H1 (cell line): ENCODE results near the gene WDR7. TPM values are rescaled to one million over a fixed set of nuclear protein-coding genes. Genes with fewer than 3 reads are reported as not detected.

Experiments
- CTCF ChIA-PET: fragments of 300-600 bp; sonication (Branson Sonifier 250); formaldehyde crosslinking; loops from one replicate; lab custom pipeline; 2021; ENCODE audit not compliant: partially characterized antibody; lab: Charles Lee
- POLR2A ChIA-PET: fragments of 300-600 bp; sonication (Branson Sonifier 250); formaldehyde crosslinking; loops from one replicate; lab custom pipeline; 2021; ENCODE audit warnings: inconsistent platforms; ENCODE audit not compliant: partially characterized antibody; lab: Charles Lee
- DNase-seq, 2 experiments: peaks; one replicate each; pipeline versions ENCODE4 v3.0.0 to v3.0.0-alpha.2; 2010 to 2022; ENCODE audit warnings: low spot score in 2 of 2, low read depth in 1 of 2, mixed read lengths in 1 of 2
- FAIRE-seq: peaks from 2 replicates; lab custom pipeline; 2011; peaks lifted over from hg19 to GRCh38; lab: Jason Lieb, UNC
- H2AFZ ChIP-seq: 2 replicates; pipeline ENCODE4 v1.8.1; 2012; ENCODE audit warnings: low read length, inconsistent platforms
- H2AK5ac ChIP-seq: 2 replicates; pipeline ENCODE4 v1.6.1; 2013; ENCODE audit warnings: low read depth, low read length
- H2BK120ac ChIP-seq: replicated peaks from 2 replicates; pipeline ENCODE3; 2013; ENCODE audit warnings: low read depth, low read length, inconsistent platforms
- H2BK12ac ChIP-seq: 2 replicates; pipeline ENCODE4 v1.6.1; 2013; ENCODE audit warnings: low read depth, low read length
- H2BK15ac ChIP-seq: 2 replicates; pipeline ENCODE4 v1.6.1; 2013; ENCODE audit warnings: low read length
- H2BK20ac ChIP-seq: 2 replicates; pipeline ENCODE4 v1.6.1; 2013; ENCODE audit warnings: low read length
- H2BK5ac ChIP-seq: 2 replicates; pipeline ENCODE4 v1.6.1; 2013; ENCODE audit warnings: low read depth, low read length
- H3K14ac ChIP-seq: 2 replicates; pipeline ENCODE4 v1.6.1; 2013; ENCODE audit warnings: inconsistent platforms; ENCODE audit not compliant: insufficient read length
- H3K18ac ChIP-seq: 2 replicates; pipeline ENCODE4 v1.6.1; 2013; ENCODE audit warnings: low read length; ENCODE audit errors: extremely low read depth
- H3K23ac ChIP-seq: 2 replicates; pipeline ENCODE4 v1.6.1; 2013; ENCODE audit warnings: inconsistent platforms; ENCODE audit not compliant: insufficient read length
- H3K23me2 ChIP-seq: 2 replicates; pipeline ENCODE4 v1.6.1; 2013; ENCODE audit warnings: low read depth, low read length
- H3K27ac ChIP-seq: 2 replicates; pipeline ENCODE4 v1.6.1; 2011; ENCODE audit warnings: low read depth, low read length, inconsistent platforms
- H3K27me3 ChIP-seq, 4 experiments: replicated peaks in 1 of 4; 1 replicate in 1 of 4; 2 replicates in 3 of 4; pipeline versions ENCODE4 v1.6.1 to v1.8.1; 2011 to 2013; ENCODE audit warnings: low read length in 3 of 4, mild to moderate bottlenecking in 3 of 4, inconsistent platforms in 2 of 4, mixed read lengths in 2 of 4, moderate library complexity in 1 of 4; ENCODE audit not compliant: control insufficient read depth in 3 of 4, insufficient read depth in 3 of 4; ENCODE audit errors: extremely low read depth in 1 of 4
- H3K36me3 ChIP-seq, 4 experiments: 2 replicates each; pipeline versions ENCODE4 v1.6.1 to v1.8.1; 2011 to 2013; ENCODE audit warnings: mild to moderate bottlenecking in 4 of 4, low read length in 3 of 4, moderate library complexity in 2 of 4, control low read depth in 1 of 4, inconsistent platforms in 1 of 4; ENCODE audit not compliant: insufficient read depth in 4 of 4, control insufficient read depth in 2 of 4
- H3K4ac ChIP-seq: replicated peaks from 2 replicates; pipeline ENCODE3; 2013; ENCODE audit warnings: low read length, low read depth, mixed read lengths, inconsistent platforms; ENCODE audit not compliant: insufficient read length
- H3K4me1 ChIP-seq, 4 experiments: replicated peaks in 1 of 4; 1 replicate in 1 of 4; 2 replicates in 3 of 4; pipeline versions ENCODE4 v1.6.1 to v1.8.1; 2011 to 2013; ENCODE audit warnings: low read length in 3 of 4, inconsistent platforms in 2 of 4, mixed read lengths in 1 of 4; ENCODE audit not compliant: insufficient read depth in 4 of 4, control insufficient read depth in 3 of 4
- H3K4me2 ChIP-seq, 2 experiments: 2 replicates each; pipeline versions ENCODE4 v1.6.1 to v1.8.1; 2011 to 2013; ENCODE audit warnings: low read depth in 2 of 2, low read length in 2 of 2, control low read depth in 1 of 2, inconsistent platforms in 1 of 2, mild to moderate bottlenecking in 1 of 2; ENCODE audit not compliant: insufficient read depth in 1 of 2
- H3K4me3 ChIP-seq, 4 experiments: fragments of 200-600, 300-600 bp in 1 of 4; sonication (generic), shearing (Covaris generic), sonication (Bioruptor Twin) in 1 of 4; 2 replicates each; pipeline versions ENCODE4 v1.5.1 to v1.8.1; 2011 to 2016; ENCODE audit warnings: low read length in 4 of 4, low read depth in 3 of 4, control low read depth in 2 of 4, inconsistent platforms in 2 of 4, mild to moderate bottlenecking in 2 of 4, mixed read lengths in 1 of 4, moderate library complexity in 1 of 4; ENCODE audit not compliant: insufficient read depth in 2 of 4; ENCODE audit errors: extremely low read depth in 1 of 4
- H3K56ac ChIP-seq: replicated peaks from 2 replicates; pipeline ENCODE3; 2013; ENCODE audit warnings: low read depth, mild to moderate bottlenecking, mixed read lengths, low read length, inconsistent platforms; ENCODE audit not compliant: insufficient read length
- H3K79me1 ChIP-seq: 2 replicates; pipeline ENCODE4 v1.6.1; 2013; ENCODE audit warnings: low read depth, low read length, control low read depth
- H3K79me2 ChIP-seq, 2 experiments: 2 replicates each; pipeline versions ENCODE4 v1.6.1 to v1.8.1; 2012 to 2013; ENCODE audit warnings: low read length in 2 of 2, mild to moderate bottlenecking in 2 of 2, inconsistent platforms in 1 of 2; ENCODE audit not compliant: insufficient read depth in 2 of 2, control insufficient read depth in 1 of 2
- H3K9ac ChIP-seq, 4 experiments: replicated peaks in 1 of 4; 1 replicate in 1 of 4; 2 replicates in 3 of 4; pipeline versions ENCODE4 v1.6.1 to v1.8.1; 2011 to 2013; ENCODE audit warnings: low read depth in 3 of 4, low read length in 3 of 4, control low read depth in 2 of 4, mild to moderate bottlenecking in 2 of 4, moderate library complexity in 2 of 4, inconsistent platforms in 1 of 4; ENCODE audit errors: extremely low read depth in 1 of 4
- H3K9me3 ChIP-seq, 2 experiments: 2 replicates each; pipeline versions ENCODE4 v1.6.1 to v1.8.1; 2012 to 2013; ENCODE audit warnings: mild to moderate bottlenecking in 2 of 2, moderate library complexity in 2 of 2, control low read depth in 1 of 2, inconsistent platforms in 1 of 2, low read depth in 1 of 2, low read length in 1 of 2, mixed read lengths in 1 of 2; ENCODE audit not compliant: insufficient read depth in 2 of 2
- H4K20me1 ChIP-seq, 2 experiments: replicated peaks in 1 of 2; 2 replicates each; pipeline versions ENCODE3 to v1.8.1; 2011 to 2013; ENCODE audit warnings: inconsistent platforms in 2 of 2, low read length in 2 of 2, mild to moderate bottlenecking in 1 of 2; ENCODE audit not compliant: insufficient read depth in 2 of 2, control insufficient read depth in 1 of 2
- H4K5ac ChIP-seq: 2 replicates; pipeline ENCODE4 v1.6.1; 2013; ENCODE audit warnings: low read length, low read depth, mixed read lengths, inconsistent platforms; ENCODE audit not compliant: insufficient read length
- H4K8ac ChIP-seq: 2 replicates; pipeline ENCODE4 v1.8.0; 2013; ENCODE audit warnings: mild to moderate bottlenecking, moderate library complexity, low read length, inconsistent platforms; ENCODE audit not compliant: insufficient read depth; ENCODE audit errors: extremely low read depth
- H4K91ac ChIP-seq: replicated peaks from 2 replicates; pipeline ENCODE3; 2013; ENCODE audit warnings: low read length, mixed read lengths, inconsistent platforms; ENCODE audit not compliant: insufficient read length
- ASH2L ChIP-seq: fragments of 200-600, 300-600 bp; sonication (generic); IDR thresholded peaks from one replicate; pipeline ENCODE4 v1.7.1; 2017; ENCODE audit warnings: low read length
- BRCA1 ChIP-seq: IDR thresholded peaks from 2 replicates; pipeline ENCODE4 v1.6.1; 2012; ENCODE audit warnings: low read depth, low read length, improper control_type of control experiment
- POLR2A ChIP-seq, 2 experiments: IDR thresholded peaks; 1 replicate in 1 of 2; 2 replicates in 1 of 2; pipeline ENCODE4 v1.6.1; 2011; ENCODE audit warnings: low read depth in 2 of 2, low read length in 2 of 2, mild to moderate bottlenecking in 2 of 2; ENCODE audit errors: control extremely low read depth in 1 of 2
- POU5F1 ChIP-seq: IDR thresholded peaks from 2 replicates; pipeline ENCODE4 v1.6.1; 2011; ENCODE audit warnings: low read depth, mild to moderate bottlenecking, low read length, moderate library complexity
- RAD21 ChIP-seq, 2 experiments: IDR thresholded peaks in 1 of 2; conservative IDR thresholded peaks in 1 of 2; 2 replicates each; pipeline ENCODE4 v1.6.1; 2011; ENCODE audit warnings: low read depth in 2 of 2, low read length in 2 of 2, improper control_type of control experiment in 1 of 2, inconsistent platforms in 1 of 2, mild to moderate bottlenecking in 1 of 2, moderate library complexity in 1 of 2
- WGBS, 2 experiments: shearing (Covaris generic) in 1 of 2; methylation state at CpG; one replicate each; pipeline versions ENCODE4 v1.1.6 to v1.1.7; 2013 to 2015; ENCODE audit warnings: low lambda C conversion rate in 2 of 2, mixed read lengths in 2 of 2, inconsistent platforms in 1 of 2, low coverage in 1 of 2, missing lambda C conversion rate in 1 of 2; ENCODE audit not compliant: insufficient replicate concordance in 2 of 2, insufficient coverage in 1 of 2, insufficient read length in 1 of 2; ENCODE audit errors: extremely low coverage in 1 of 2, missing lambda C conversion rate in 1 of 2; 5-methylcytosine and 5-hydroxymethylcytosine counted together
- polyA plus RNA-seq, 7 experiments: library from polyadenylated mRNA; depleted of rRNA in 3 of 7; stranded (reverse) in 5 of 7; unstranded in 2 of 7; fragments of >200 nt in 5 of 7; fragments of 200-250 nt in 2 of 7; gene quantifications; 1 replicate in 5 of 7; 2 replicates in 1 of 7; 4 replicates in 1 of 7; pipeline versions ENCODE4 v1.2.1 to v1.2.3, GENCODE V29; 2011 to 2013; ENCODE audit warnings: missing spikeins in 2 of 7, mixed read lengths in 2 of 7
- total RNA-seq: library from RNA; stranded (reverse); fragmentation: NEBNext Ultra II Directional; extraction: Animal tissue kit (Norgen Biotek cat#: 25700); gene quantifications from 2 replicates; pipeline ENCODE4 v1.2.1, GENCODE V29; 2021
- TF ChIP-seq, protein P1 (sequence below), 3 experiments: IDR thresholded peaks; 1 replicate in 2 of 3; 2 replicates in 1 of 3; pipeline versions ENCODE4 v1.5.1 to v1.6.1; 2011; ENCODE audit warnings: low read length in 3 of 3, mild to moderate bottlenecking in 3 of 3, inconsistent platforms in 2 of 3, low read depth in 1 of 3, moderate library complexity in 1 of 3; ENCODE audit not compliant: insufficient read depth in 1 of 3; ENCODE audit errors: control extremely low read depth in 1 of 3

The WDR7 gene
- total and polyA plus RNA-seq, 2 of the 8 experiments (the other 6 are each of a cell fraction or from before 2014, with no cell fraction given): 5.5 to 15.2 TPM

DNA sequence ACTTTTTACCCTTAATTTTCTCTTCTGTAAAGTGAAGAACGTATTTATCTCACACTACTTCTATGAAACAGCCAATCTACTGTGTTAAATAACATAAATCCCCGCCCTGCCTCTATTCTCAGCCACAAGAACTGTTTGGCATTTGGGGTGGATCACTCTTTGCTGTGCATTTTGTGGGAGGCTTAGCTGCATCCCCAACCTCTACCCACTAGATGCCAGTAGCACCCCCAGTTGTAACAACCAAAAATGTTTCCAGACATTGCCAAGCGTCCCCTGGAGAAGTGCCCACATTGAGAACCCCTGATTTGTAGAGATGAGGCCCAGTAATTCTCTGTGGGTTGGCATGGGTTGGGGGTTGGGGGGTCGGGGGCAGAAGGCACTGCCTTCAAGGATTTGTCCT lies 401.0 kb downstream of the WDR7 start:
- POLR2A ChIA-PET: no interaction called here
- WGBS, 2 experiments: 85% methylated on average over 4 of the region's 4 CpGs; no CpG with 5 or more reads in 1 of the 2 experiments
- no peak for FAIRE-seq
- no peak for TF ChIP-seq POLR2A (IDR thresholded peaks at IDR 0.05; ENCODE audit: control extremely low read depth in 1 of 2, low read depth in 2 of 2, low read length in 2 of 2)
- TF ChIP-seq ASH2L: no peak
- peak; percentile 58 to 74 for TF ChIP-seq RAD21 (IDR thresholded peaks at IDR 0.05 in 1 of 2, conservative IDR thresholded peaks at IDR 0.05 in 1 of 2; ENCODE audit: low read depth in 2 of 2, low read length in 2 of 2)
- TF ChIP-seq, protein P1, sequence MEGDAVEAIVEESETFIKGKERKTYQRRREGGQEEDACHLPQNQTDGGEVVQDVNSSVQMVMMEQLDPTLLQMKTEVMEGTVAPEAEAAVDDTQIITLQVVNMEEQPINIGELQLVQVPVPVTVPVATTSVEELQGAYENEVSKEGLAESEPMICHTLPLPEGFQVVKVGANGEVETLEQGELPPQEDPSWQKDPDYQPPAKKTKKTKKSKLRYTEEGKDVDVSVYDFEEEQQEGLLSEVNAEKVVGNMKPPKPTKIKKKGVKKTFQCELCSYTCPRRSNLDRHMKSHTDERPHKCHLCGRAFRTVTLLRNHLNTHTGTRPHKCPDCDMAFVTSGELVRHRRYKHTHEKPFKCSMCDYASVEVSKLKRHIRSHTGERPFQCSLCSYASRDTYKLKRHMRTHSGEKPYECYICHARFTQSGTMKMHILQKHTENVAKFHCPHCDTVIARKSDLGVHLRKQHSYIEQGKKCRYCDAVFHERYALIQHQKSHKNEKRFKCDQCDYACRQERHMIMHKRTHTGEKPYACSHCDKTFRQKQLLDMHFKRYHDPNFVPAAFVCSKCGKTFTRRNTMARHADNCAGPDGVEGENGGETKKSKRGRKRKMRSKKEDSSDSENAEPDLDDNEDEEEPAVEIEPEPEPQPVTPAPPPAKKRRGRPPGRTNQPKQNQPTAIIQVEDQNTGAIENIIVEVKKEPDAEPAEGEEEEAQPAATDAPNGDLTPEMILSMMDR (IDR thresholded peaks at IDR 0.05; ENCODE audit: control extremely low read depth in 1 of 3, insufficient read depth in 1 of 3, low read depth in 1 of 3, low read length in 3 of 3): peak; percentile 15 to 48 (median 33)
- TF ChIP-seq POU5F1: no peak
- TF ChIP-seq BRCA1: no peak
- no peak for DNase-seq
- no peak overlapping the region for H2AK5ac ChIP-seq
- peaks cover 0 to 2% (median 0%) of the 10 kb centered on the region in 4 experiments; a peak in 3 of 7 replicates for H3K4me1 ChIP-seq
- H4K8ac ChIP-seq: no peak overlapping the region
- H3K36me3 ChIP-seq: no peaks in the 10 kb centered on the region
- H3K14ac ChIP-seq: no peak overlapping the region
- H2BK20ac ChIP-seq: no peak overlapping the region
- H3K4ac ChIP-seq: no peak overlapping the region
- H4K91ac ChIP-seq: no peak overlapping the region
- no peak overlapping the region for H2BK12ac ChIP-seq
- CTCF ChIA-PET: interaction anchor here (1.0 to 2.5 kb wide), 4 partner anchors 15 to 395 kb away, joined by 3 to 8 read pairs (median 4); no protein-coding TSS in a partner anchor
- no peaks in the 10 kb centered on the region for H3K27me3 ChIP-seq
- H3K23ac ChIP-seq: no peak overlapping the region
- H2BK120ac ChIP-seq: no peak overlapping the region
- H3K4me3 ChIP-seq: no peak overlapping the region
- H4K20me1 ChIP-seq: no peaks in the 10 kb centered on the region
- no peak overlapping the region for H3K56ac ChIP-seq
- H3K23me2 ChIP-seq: no peaks in the 10 kb centered on the region
- H3K9ac ChIP-seq: no peak overlapping the region
- no peak overlapping the region for H4K5ac ChIP-seq
- no peak overlapping the region for H3K18ac ChIP-seq
- H3K79me2 ChIP-seq: no peaks in the 10 kb centered on the region
- peaks cover 0 to 2% of the 10 kb centered on the region in 2 experiments; a peak in 1 of 4 replicates for H3K9me3 ChIP-seq
- no peak overlapping the region for H2AFZ ChIP-seq
- no peak overlapping the region for H2BK5ac ChIP-seq
- no peak overlapping the region for H2BK15ac ChIP-seq
- no peak overlapping the region for H3K27ac ChIP-seq
- H3K4me2 ChIP-seq: no peak overlapping the region
- H3K79me1 ChIP-seq: no peaks in the 10 kb centered on the region
